Panc1 (cell line): Measurements from ENCODE around the gene ZNF580. TPM values are rescaled to one million over a fixed set of nuclear protein-coding genes. Genes with fewer than 3 reads are reported as not detected.
A peak's percentile ranks its signal among the peaks of the same experiment; 100 is the strongest.

Source experiments
- ATAC-seq: fragments of 200-7000 bp; cut with Tn5 transposase; 2 replicates; pipeline ENCODE4 v1.9.1; 2020; ENCODE audit warnings: mild to moderate bottlenecking, moderate library complexity
- BruUV-seq: library from RNA; stranded (reverse); fragments of 400-500 nt; replicated peaks from 2 replicates; lab custom pipeline; 2021; lab: Mats Ljungman, UMichigan
- CTCF ChIA-PET: fragments of 300-600 bp; sonication (Branson Sonifier 250); formaldehyde crosslinking; loops from one replicate; lab custom pipeline; 2022; ENCODE audit warnings: antibody characterized with exemption; lab: Charles Lee
- POLR2A ChIA-PET: fragments of 300-600 bp; sonication (Branson Sonifier 250); formaldehyde crosslinking; loops from one replicate; lab custom pipeline; 2022; ENCODE audit warnings: antibody characterized with exemption; lab: Charles Lee
- DNase-seq: peaks from one replicate; pipeline ENCODE4 v3.0.0-alpha.2; 2010; ENCODE audit warnings: low read depth, low spot score
- H3K27ac ChIP-seq: 2 replicates; pipeline ENCODE4 v1.5.1; 2011; ENCODE audit warnings: mild to moderate bottlenecking, low read length, inconsistent platforms
- H3K27me3 ChIP-seq: fragments of 200-500 bp; sonication (Bioruptor generic); 2 replicates; pipeline ENCODE4 v1.6.0; 2014; ENCODE audit warnings: low read length, inconsistent platforms; ENCODE audit not compliant: control insufficient read depth, insufficient read depth
- H3K36me3 ChIP-seq: fragments of 200-500 bp; sonication (Bioruptor generic); 2 replicates; pipeline ENCODE4 v1.5.1; 2014; ENCODE audit warnings: inconsistent platforms, mild to moderate bottlenecking, low read length, moderate library complexity; ENCODE audit not compliant: control insufficient read depth, insufficient read depth
- H3K4me1 ChIP-seq: 2 replicates; pipeline ENCODE4 v1.5.1; 2011; ENCODE audit warnings: inconsistent platforms, mild to moderate bottlenecking, low read length, moderate library complexity; ENCODE audit not compliant: control insufficient read depth, insufficient read depth
- H3K4me3 ChIP-seq, 2 experiments: 2 replicates each; pipeline ENCODE4 v1.5.1; 2011 to 2012; ENCODE audit warnings: low read depth in 2 of 2, low read length in 2 of 2, mild to moderate bottlenecking in 2 of 2, inconsistent platforms in 1 of 2, moderate library complexity in 1 of 2
- H3K9me3 ChIP-seq: fragments of 200-500 bp; sonication (Bioruptor generic); 2 replicates; pipeline ENCODE4 v1.5.1; 2014; ENCODE audit warnings: low read depth, mild to moderate bottlenecking, inconsistent platforms, low read length, moderate library complexity; ENCODE audit not compliant: control insufficient read depth, insufficient read depth
- CTCF ChIP-seq: fragments of 450-650 bp; IDR thresholded peaks from 2 replicates; pipeline ENCODE4 v1.5.1; 2017; ENCODE audit warnings: mild to moderate bottlenecking
- POLR2AphosphoS5 ChIP-seq: IDR thresholded peaks from 2 replicates; pipeline ENCODE4 v1.6.1; 2012; ENCODE audit warnings: mild to moderate bottlenecking, low read depth, low read length, moderate library complexity
- REST ChIP-seq, 2 experiments: IDR thresholded peaks; 2 replicates each; pipeline ENCODE4 v1.6.1; 2011 to 2012; ENCODE audit warnings: low read depth in 2 of 2, control low read depth in 1 of 2, low read length in 1 of 2, mild to moderate bottlenecking in 1 of 2, moderate library complexity in 1 of 2; ENCODE audit not compliant: insufficient read depth in 1 of 2
- SIN3A ChIP-seq: IDR thresholded peaks from 2 replicates; pipeline ENCODE4 v1.6.1; 2012; ENCODE audit warnings: low read depth, mild to moderate bottlenecking, low read length, moderate library complexity, borderline replicate concordance; ENCODE audit not compliant: insufficient read depth
- TCF7L2 ChIP-seq: IDR thresholded peaks from 2 replicates; pipeline ENCODE4 v1.6.1; 2011; ENCODE audit warnings: mild to moderate bottlenecking, low read depth, low read length, inconsistent platforms
- in situ Hi-C: cut with HindIII; loops from 2 replicates; pipeline ENCODE4 v1.10.0; 2016; ENCODE audit warnings: low sequenced_read_pairs, low pct_unique_long_range_greater_than_20kb
- intact Hi-C: fragments of 100-400 bp; cut with micrococcal nuclease; formaldehyde crosslinking; loops from one replicate; pipeline ENCODE4 v1.10.0; 2022; ENCODE audit not compliant: unreplicated experiment
- total RNA-seq: library from RNA; stranded (reverse); gene quantifications from one replicate; pipeline ENCODE4 v1.2.1, GENCODE V29; 2021; ENCODE audit not compliant: unreplicated experiment

Gene ZNF580
- total RNA-seq, 1 experiment from 2014 or later: 58.0 TPM

GRCh38 chr19:55643003-55643886, 2.4 kb downstream of the ZNF580 start, which contains the start of gene ZNF581:
Gene ZNF581, plus strand, starts transcription at chr19:55643649. Its CDS starts 923 bp downstream, at chr19:55644572.
- peak; percentile 92 for TF ChIP-seq POLR2AphosphoS5
- TF ChIP-seq REST (IDR thresholded peaks at IDR 0.05; ENCODE audit: insufficient read depth in 1 of 2, low read depth in 2 of 2, low read length in 1 of 2): no peak
- peak; percentile 82 for TF ChIP-seq SIN3A
- TF ChIP-seq TCF7L2: 0 out of 2 replicates have a peak, but pooled peaks have one; percentile 30
- no peak for TF ChIP-seq CTCF

GRCh38 chr19:55643887-55644176, 3.0 kb downstream of the ZNF580 start:
- ChIA-PET CTCF (no interaction called here), POLR2A (interaction anchor here (0.6 kb wide), 1 partner anchor 9 kb away, joined by 6 read pairs; no protein-coding TSS in a partner anchor)
- Histone ChIP-seq H3K27ac (peak overlapping the region; percentile 96), H3K9me3 (no peaks in the 10 kb centered on the region), H3K36me3 (peaks cover 13% of the 10 kb centered on the region), H3K4me1 (peaks cover 46% of the 10 kb centered on the region), H3K4me3 (peak overlapping the region; percentile 63 to 93), H3K27me3 (no peaks in the 10 kb centered on the region)
- TF ChIP-seq CTCF (no peak), TCF7L2 (no peak), SIN3A (no peak), POLR2AphosphoS5 (no peak), REST (IDR thresholded peaks at IDR 0.05; ENCODE audit: insufficient read depth in 1 of 2, low read depth in 2 of 2, low read length in 1 of 2) (no peak)
- DNase-seq: no peak
- intact Hi-C loops (no loop called here), in situ Hi-C loops (no loop called here)
- no TSS peak for BruUV-seq
- no peak for ATAC-seq

More at GRCh38 chr19:55643003-55643886, 2.4 kb downstream of the ZNF580 start, which contains the start of gene ZNF581:
- no peaks in the 10 kb centered on the region for H3K9me3 ChIP-seq
- peaks cover 43% of the 10 kb centered on the region for H3K4me1 ChIP-seq
- in situ Hi-C loops: no loop called here
- BruUV-seq: no TSS peak
- no peak for DNase-seq
- CTCF ChIA-PET: no interaction called here
- peaks cover 13% of the 10 kb centered on the region for H3K36me3 ChIP-seq
- H3K27ac ChIP-seq: peak within 1 kb of the TSS; percentile 96
- POLR2A ChIA-PET: interaction anchor here (0.6 kb wide), 1 partner anchor 9 kb away, joined by 6 read pairs; no protein-coding TSS in a partner anchor
- H3K27me3 ChIP-seq: no peaks in the 10 kb centered on the region
- intact Hi-C loops: no loop called here
- peak within 1 kb of the TSS; percentile 63 to 93 for H3K4me3 ChIP-seq
- peak; percentile 55 for ATAC-seq
